Measurements from ENCODE around the gene LPO.

- TF ChIP-seq CTCF (IDR thresholded peaks at IDR 0.05; ENCODE audit: extremely low read depth in 1 of 2, insufficient read depth in 1 of 2, low read depth in 1 of 2, low read length in 2 of 2) = no peak
- TF ChIP-seq POLR2AphosphoS5 (IDR thresholded peaks at IDR 0.05; ENCODE audit: insufficient read depth, low read depth, low read length) = no peak
- no peak for TF ChIP-seq POLR2A (IDR thresholded peaks at IDR 0.05; ENCODE audit: low read depth, low read length)
- TF ChIP-seq FOS (IDR thresholded peaks at IDR 0.05; ENCODE audit: borderline replicate concordance, insufficient read depth, low read length) = no peak
- TF ChIP-seq EZH2 (IDR thresholded peaks at IDR 0.05; ENCODE audit: borderline replicate concordance, low read depth, low read length, severe bottlenecking) = no peak
- TF ChIP-seq MAX (IDR thresholded peaks at IDR 0.05; ENCODE audit: insufficient read depth, insufficient read length) = no peak
- TF ChIP-seq JUN (IDR thresholded peaks at IDR 0.05; ENCODE audit: borderline replicate concordance, insufficient read depth, insufficient read length, low read depth) = no peak
- TF ChIP-seq MYC (IDR thresholded peaks at IDR 0.05; ENCODE audit: low read depth, low read length) = no peak
Observed at GRCh38 chr17:58208344-58208743, 30.0 kb upstream of the LPO start.

All from endothelial cell of umbilical vein (primary cell).